Effector memory CD8-positive, alpha-beta T cell (primary cell): Measurements from ENCODE around the gene FAM107A.

Source experiments
- ATAC-seq: fragments of 150-1000 bp; cut with Tn5 transposase; replicated peaks from 2 replicates; pipeline ENCODE4 v1.10.0; 2021; ENCODE audit warnings: mild to moderate bottlenecking, moderate library complexity
- DNase-seq, 3 experiments: peaks; one replicate each; pipeline ENCODE4 v3.0.0; 2021
- H3K27ac Mint-ChIP-seq, 2 donors: one replicate each; pipeline ENCODE4 v1.8.0; 2022; ENCODE audit warnings: mild to moderate bottlenecking in 2 of 2, mixed read lengths in 2 of 2, moderate library complexity in 2 of 2
- H3K27me3 Mint-ChIP-seq, 2 donors: one replicate each; pipeline ENCODE4 v1.8.0; 2022; ENCODE audit warnings: mixed read lengths in 2 of 2
- H3K36me3 Mint-ChIP-seq: one replicate; pipeline ENCODE4 v1.8.0; 2022; ENCODE audit warnings: mild to moderate bottlenecking, moderate library complexity, mixed read lengths; ENCODE audit not compliant: insufficient read depth
- H3K4me1 Mint-ChIP-seq, 2 donors: one replicate each; pipeline ENCODE4 v1.8.0; 2022; ENCODE audit warnings: low read depth in 2 of 2, mixed read lengths in 2 of 2
- H3K4me3 Mint-ChIP-seq, 2 donors: one replicate each; pipeline ENCODE4 v1.8.0; 2022; ENCODE audit warnings: mild to moderate bottlenecking in 2 of 2, mixed read lengths in 2 of 2, moderate library complexity in 2 of 2
- H3K9me3 Mint-ChIP-seq, 2 donors: one replicate each; pipeline ENCODE4 v1.8.0; 2022; ENCODE audit warnings: mixed read lengths in 2 of 2

The FAM107A gene

DNA sequence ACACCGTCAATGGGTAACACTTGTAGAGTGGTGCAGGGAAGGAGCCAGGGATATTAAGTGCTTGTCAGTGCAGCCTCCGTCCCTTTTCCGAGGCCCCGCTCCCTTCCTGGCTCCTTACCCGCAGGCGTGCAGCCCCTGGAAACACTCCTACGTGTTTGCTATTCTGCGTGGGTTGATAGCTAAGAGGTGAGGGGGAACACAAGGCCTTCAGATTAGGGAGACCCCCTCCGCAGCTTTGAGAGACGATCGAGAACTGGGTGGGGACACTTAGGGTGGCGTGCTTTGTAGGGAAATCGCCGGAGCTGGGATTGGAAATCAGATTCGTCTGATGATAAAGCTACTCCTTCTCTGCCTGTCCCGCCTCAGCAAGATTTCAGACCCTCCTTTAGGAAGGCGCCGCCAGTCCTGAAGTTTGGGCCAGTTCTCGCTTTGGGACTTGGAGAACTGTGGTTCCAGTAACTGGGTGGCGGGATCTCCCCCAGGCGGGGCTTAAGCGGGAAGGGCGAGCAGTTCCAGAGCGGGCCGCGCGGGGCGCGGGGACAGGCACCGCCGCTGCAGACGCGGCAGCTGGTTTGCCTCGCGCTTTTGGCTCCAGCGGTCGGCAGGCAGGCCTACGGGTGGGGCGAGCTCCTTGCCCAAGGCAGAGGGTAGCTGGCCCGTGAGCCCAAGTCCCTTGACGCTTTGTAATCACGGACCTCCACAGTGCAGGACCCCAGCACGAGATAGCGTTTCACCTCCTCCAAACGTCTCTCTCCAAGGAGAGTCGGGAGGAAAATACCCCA, 8.0 kb upstream of the FAM107A start:
- peak overlapping the region; percentile 91 to 97 for H3K4me3 Mint-ChIP-seq
- H3K27ac Mint-ChIP-seq: peak overlapping the region in 1 of 2 donors; percentile 75
- H3K36me3 Mint-ChIP-seq: peaks cover 3% of the 10 kb centered on the region
- no peaks in the 10 kb centered on the region for H3K9me3 Mint-ChIP-seq
- DNase-seq (peak; percentile 20 to 30 (median 24)), ATAC-seq (peak; percentile 93)
- peaks cover 19% of the 10 kb centered on the region in 2 donors for H3K4me1 Mint-ChIP-seq
- peaks cover 33 to 67% of the 10 kb centered on the region in 2 donors for H3K27me3 Mint-ChIP-seq

DNA sequence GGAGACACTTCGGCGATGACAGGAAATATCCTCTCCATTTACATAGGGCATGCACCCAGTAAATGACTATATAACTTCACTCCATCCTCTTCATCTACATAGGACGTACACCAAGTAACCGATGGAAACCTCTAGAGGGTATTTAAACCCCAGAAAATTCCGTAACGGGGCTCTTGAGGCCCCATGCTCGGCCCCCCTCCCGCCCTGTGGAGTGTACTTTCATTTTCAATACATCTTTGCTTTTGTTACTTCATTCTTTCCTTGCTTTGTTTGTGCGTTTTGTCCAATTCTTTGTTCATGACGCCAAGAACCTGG, 7.5 kb upstream of the FAM107A start:
- Mint-ChIP-seq H3K36me3 (peaks cover 8% of the 10 kb centered on the region), H3K27ac (peak overlapping the region in 1 of 2 donors; percentile 75), H3K9me3 (no peaks in the 10 kb centered on the region), H3K4me1 (peaks cover 19% of the 10 kb centered on the region in 2 donors), H3K4me3 (peak overlapping the region; percentile 91 to 97), H3K27me3 (peaks cover 33 to 70% of the 10 kb centered on the region in 2 donors)
- peak; percentile 35 for ATAC-seq
- DNase-seq: no peak

DNA sequence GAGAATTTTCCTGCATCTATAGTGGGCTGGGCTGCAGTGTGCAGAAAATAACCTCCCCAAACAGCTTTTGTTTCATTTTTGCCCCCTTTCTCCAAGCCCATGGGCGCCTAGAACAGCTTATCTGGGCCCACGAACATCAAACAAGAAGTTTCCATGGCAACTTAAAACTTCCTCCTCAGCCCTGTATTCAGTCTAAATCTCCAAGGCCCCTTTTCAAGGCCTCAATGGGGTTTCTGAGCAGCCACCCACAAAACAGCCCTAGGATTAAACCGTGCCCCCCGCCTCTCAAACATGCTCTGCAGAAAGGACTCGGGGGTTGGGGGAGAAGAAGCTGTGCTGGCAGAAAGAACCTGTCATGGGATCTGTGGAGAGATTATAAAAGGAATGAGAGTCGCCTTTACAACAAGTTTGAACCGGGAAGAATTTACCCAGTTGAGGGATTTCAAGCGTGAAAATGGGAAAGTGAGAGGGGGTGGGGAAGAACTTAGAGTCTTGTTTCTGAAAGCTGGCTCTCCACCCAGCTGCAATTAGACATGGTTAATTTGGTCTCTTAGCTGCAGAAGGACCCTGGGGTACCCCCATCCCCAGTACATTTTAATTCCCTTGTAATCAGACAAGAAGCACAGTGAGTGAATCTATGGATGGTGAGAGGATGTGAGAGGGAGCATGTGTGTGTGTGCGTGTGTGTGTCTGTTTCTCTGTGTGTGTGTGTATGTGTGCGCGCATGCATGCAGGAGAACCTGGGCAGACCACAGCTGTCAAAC, 4.3 kb upstream of the FAM107A start:
- Mint-ChIP-seq H3K4me3 (no peak overlapping the region), H3K27ac (no peak overlapping the region)
- no peak for ATAC-seq

DNA sequence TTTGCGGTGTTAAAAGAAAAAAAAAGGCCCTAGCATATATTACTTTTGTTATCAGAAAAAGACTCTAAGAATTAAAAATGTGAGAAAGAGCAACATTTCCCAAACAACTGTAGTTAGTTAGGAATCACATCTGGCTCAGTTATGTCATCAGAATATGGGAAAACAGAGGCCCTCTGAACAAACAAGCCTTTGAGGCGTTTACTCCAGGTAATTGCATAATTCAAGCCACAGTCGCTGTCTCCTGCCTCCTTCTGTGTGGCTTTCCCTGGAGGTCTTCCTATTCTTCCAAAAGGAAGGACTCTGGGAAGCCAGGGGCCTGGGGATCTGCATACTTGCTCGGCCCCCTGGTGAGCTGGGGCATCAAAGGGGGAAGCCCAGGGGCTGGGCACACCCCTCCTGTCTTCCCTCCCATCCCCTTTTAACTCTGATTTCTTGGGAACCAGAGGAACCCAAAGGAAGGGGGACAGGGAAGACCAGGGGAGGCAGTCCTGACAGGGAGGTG, 3.7 kb upstream of the FAM107A start:
- no peak for ATAC-seq
- no peak for DNase-seq
- H3K27me3 Mint-ChIP-seq: peaks cover 17 to 69% of the 10 kb centered on the region in 2 donors
- H3K4me1 Mint-ChIP-seq: peaks cover 14 to 15% of the 10 kb centered on the region in 2 donors
- no peak overlapping the region for H3K27ac Mint-ChIP-seq
- H3K4me3 Mint-ChIP-seq: no peak overlapping the region
- peaks cover 8% of the 10 kb centered on the region for H3K36me3 Mint-ChIP-seq
- H3K9me3 Mint-ChIP-seq: no peaks in the 10 kb centered on the region

More for the DNA sequence above, 4.3 kb upstream of the FAM107A start:
- Mint-ChIP-seq H3K36me3 (peaks cover 8% of the 10 kb centered on the region), H3K9me3 (no peaks in the 10 kb centered on the region), H3K4me1 (peaks cover 19% of the 10 kb centered on the region in 2 donors), H3K27me3 (peaks cover 23 to 73% of the 10 kb centered on the region in 2 donors)
- DNase-seq: no peak

DNA sequence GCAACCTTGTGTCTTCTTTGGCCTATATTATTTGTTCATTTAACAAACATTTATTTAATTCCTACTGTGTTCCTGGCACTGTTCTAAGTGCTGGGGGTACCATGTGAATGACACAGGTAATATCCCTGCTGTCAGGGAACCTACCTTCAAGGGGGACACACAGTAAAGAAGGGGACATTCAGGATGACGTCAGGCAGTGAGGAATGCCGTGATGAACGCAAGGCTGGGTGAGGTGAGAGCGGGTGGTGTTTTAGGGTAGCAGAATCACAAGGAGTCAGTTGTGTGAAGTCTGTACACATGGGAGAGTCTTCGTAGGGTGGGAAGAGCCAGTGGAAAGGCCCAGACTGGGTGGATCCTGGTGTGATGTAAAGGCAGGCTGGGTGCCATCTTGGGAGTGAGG, 1.7 kb upstream of the FAM107A start:
- Mint-ChIP-seq H3K4me3 (no peak overlapping the region), H3K36me3 (peaks cover 8% of the 10 kb centered on the region), H3K27ac (no peak overlapping the region), H3K27me3 (peaks cover under 1 to 58% of the 10 kb centered on the region in 2 donors), H3K4me1 (no peaks in the 10 kb centered on the region), H3K9me3 (no peaks in the 10 kb centered on the region)
- ATAC-seq: no peak
- no peak for DNase-seq

DNA sequence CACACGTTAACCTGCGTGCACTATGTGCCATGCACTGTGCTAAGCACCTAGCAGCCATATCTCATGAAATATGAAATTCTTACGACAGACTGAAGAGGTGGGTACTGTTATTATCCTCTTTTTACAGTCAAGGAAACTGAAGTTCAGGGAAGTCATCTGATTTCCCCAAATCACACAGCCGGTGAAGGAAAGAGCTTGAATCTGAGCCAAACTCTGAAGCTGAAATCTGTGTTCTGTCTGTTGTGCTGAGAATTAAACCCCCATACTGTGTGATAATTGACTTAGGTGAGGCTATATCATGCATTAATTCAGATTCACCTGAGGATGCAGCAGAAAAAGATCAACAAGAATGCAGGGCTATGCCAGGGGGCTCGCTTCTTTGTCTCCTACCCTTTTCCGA, 475 bp downstream of the FAM107A start:
- H3K9me3 Mint-ChIP-seq: no peaks in the 10 kb centered on the region
- H3K27me3 Mint-ChIP-seq: peaks cover 6 to 67% of the 10 kb centered on the region in 2 donors
- ATAC-seq: no peak
- no peaks in the 10 kb centered on the region for H3K4me1 Mint-ChIP-seq
- H3K27ac Mint-ChIP-seq: no peak overlapping the region
- no peak overlapping the region for H3K4me3 Mint-ChIP-seq
- DNase-seq: no peak
- H3K36me3 Mint-ChIP-seq: peaks cover 8% of the 10 kb centered on the region

DNA sequence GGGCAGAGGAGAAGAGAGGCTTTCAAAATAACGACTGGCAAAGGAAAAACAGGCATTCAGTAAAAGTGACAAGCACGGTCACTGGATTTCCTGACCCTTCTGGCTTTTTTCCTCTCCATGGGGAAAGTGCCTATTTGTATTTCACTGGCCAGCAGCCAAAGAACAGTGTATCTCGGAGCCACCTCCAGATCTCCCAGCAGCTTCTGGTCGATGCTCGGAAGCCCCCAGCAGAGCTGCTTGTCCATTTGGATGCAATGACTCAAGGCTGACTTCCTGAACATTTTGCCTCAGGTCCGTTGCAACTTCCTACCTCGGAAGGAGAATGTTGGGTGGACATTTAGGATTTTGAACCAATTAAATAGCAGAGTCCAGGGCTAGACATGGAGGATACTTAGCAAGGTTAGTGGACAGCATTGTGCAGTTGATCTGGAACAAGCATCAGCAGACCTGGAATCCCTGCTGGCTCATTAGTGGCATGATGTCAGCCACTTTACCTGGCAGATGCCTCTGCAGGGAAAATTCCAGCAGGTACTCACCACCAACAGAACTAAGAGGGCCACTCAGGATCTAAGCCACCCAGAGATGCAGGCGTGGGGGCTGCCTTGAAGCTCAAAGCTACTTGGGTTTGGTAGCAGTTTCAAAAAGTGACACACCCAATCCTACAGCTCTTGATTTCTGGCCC, 1.1 kb downstream of the FAM107A start:
- ATAC-seq (no peak), DNase-seq (no peak)
- peaks cover 6 to 61% of the 10 kb centered on the region in 2 donors for H3K27me3 Mint-ChIP-seq
- H3K4me3 Mint-ChIP-seq: no peak overlapping the region
- H3K27ac Mint-ChIP-seq: no peak overlapping the region
- H3K4me1 Mint-ChIP-seq: no peaks in the 10 kb centered on the region
- peaks cover 8% of the 10 kb centered on the region for H3K36me3 Mint-ChIP-seq
- H3K9me3 Mint-ChIP-seq: no peaks in the 10 kb centered on the region

DNA sequence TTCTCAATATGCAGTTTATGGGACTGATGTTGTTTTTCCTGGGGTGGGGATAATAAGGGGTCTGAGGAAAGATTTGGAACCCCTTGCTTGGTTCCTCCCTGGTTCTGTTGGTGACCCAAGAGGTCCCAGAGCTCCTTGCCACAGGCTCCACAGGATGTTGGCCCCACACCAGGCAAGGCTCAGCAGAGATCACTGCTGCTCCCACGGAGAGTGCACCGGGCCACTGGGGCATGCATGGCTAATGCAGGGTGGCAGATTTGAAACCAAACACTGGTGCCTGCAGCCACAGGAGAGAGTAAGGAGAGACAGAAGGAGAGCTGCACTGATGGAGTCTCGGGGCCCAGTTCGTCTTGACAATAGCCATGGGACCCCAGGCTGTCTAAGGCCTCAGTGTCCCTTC, 2.5 kb downstream of the FAM107A start:
- Mint-ChIP-seq H3K9me3 (no peaks in the 10 kb centered on the region), H3K27me3 (peaks cover 6 to 58% of the 10 kb centered on the region in 2 donors), H3K4me3 (no peak overlapping the region), H3K4me1 (no peaks in the 10 kb centered on the region), H3K36me3 (no peaks in the 10 kb centered on the region), H3K27ac (no peak overlapping the region)
- DNase-seq: no peak
- no peak for ATAC-seq

DNA sequence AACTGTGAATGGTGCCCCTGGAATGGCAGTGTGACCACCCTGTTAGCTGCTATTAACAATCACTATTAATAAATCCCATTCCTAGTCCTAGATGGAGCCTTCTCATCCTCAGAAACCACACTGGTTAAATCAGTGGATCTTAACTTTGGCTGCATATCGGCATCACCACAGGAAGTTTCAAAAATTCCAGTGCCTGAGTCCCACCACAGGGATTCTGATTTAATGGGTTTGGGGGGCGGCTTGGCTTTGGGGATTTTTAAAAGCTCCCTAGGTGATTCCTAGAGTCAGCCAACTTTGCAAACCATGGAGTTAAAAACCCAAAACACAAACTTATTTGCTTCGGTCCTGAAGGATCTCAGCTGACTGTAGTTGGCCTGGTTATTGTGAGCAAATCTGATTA, 3.1 kb downstream of the FAM107A start:
- H3K4me3 Mint-ChIP-seq: no peak overlapping the region
- H3K27me3 Mint-ChIP-seq: peaks cover 6 to 55% of the 10 kb centered on the region in 2 donors
- no peak for DNase-seq
- H3K36me3 Mint-ChIP-seq: no peaks in the 10 kb centered on the region
- no peaks in the 10 kb centered on the region for H3K9me3 Mint-ChIP-seq
- no peak overlapping the region for H3K27ac Mint-ChIP-seq
- peaks cover under 1 to 2% of the 10 kb centered on the region in 2 donors for H3K4me1 Mint-ChIP-seq
- ATAC-seq: no peak

DNA sequence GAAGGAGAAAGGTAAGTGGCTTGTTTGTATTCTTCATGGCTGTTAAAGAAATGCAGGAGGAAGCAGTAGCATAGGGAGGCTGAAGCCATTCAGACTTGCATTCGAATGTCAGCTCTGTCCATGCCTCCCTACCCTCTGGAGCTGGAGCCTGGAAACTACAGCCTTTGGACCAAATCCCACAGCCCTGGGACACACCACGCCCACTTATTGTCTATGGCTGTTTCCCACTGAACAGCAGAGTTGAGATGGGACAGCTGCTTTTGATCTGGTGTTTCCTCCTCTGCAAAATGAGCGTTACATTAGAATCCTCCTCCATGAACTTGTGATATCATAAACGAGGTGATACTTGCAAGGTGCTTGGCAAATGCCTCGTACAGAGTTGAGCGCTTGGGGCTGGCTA, 3.6 kb downstream of the FAM107A start:
- ATAC-seq (no peak), DNase-seq (no peak)
- no peak overlapping the region for H3K4me3 Mint-ChIP-seq
- no peak overlapping the region for H3K27ac Mint-ChIP-seq
- peaks cover 5 to 6% of the 10 kb centered on the region in 2 donors for H3K4me1 Mint-ChIP-seq
- no peaks in the 10 kb centered on the region for H3K9me3 Mint-ChIP-seq
- H3K36me3 Mint-ChIP-seq: peaks cover 2% of the 10 kb centered on the region
- H3K27me3 Mint-ChIP-seq: peaks cover 6 to 55% of the 10 kb centered on the region in 2 donors

DNA sequence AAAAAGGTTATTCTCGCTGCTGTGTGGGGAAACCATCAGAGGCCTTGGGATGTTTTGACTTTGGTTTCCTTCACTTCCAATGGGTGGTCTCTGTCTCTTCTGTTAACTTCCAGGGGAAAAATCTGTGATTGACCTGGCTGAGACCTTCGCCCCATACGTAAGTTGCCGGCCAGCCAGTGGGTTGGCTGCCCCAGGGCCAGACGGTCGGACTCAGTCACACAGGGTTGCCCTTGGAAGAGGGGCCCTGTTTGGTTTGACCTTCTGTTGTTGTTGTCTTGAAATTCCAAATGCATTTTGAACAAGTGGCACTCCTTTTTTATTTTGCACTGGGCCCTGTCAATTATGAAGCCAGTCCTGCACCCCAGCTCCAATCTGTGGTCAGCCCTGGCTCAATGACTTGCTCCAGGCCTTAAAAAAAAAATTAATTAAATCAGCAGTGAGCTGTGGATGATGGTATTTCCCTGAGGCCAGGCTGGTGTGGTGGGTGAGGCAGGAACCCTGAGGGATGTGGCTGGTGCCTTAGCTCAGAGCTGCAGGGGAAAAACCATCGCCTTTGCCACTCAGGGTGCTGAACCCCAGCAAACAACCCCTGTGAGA, 4.5 kb downstream of the FAM107A start:
- Mint-ChIP-seq H3K27ac (no peak overlapping the region), H3K4me3 (no peak overlapping the region), H3K27me3 (peaks cover 6 to 52% of the 10 kb centered on the region in 2 donors), H3K36me3 (peaks cover 4% of the 10 kb centered on the region), H3K9me3 (no peaks in the 10 kb centered on the region), H3K4me1 (peaks cover 7 to 8% of the 10 kb centered on the region in 2 donors)
- ATAC-seq: no peak
- no peak for DNase-seq

DNA sequence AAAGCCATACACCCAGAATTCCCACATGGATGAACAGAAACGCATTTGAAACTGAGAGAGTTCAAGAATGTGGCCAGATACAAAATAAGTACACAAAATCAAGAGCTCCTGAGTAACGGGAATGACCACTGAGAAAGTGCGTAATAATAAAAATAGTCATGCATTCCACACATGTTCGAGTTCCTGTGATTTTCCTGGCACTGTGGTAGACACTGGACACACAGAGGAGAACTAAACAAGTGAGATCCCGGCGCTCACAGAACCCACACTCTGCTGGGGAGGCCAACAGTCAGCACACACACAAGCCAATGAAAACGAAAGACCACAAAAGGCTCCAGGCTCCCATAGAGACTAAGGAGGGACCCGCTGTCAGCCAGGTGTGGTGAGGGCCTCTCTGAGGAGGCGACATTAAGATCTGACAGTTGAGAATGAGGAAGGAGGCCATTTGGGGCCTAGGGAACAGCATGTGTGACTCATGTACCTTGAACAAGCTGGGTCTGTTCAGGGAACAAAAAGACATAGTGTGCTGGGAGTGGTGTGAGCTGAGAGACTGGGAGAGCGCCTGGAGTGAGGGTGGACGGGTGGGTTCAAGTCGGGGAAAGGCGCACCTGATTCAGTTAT, 5.1 kb downstream of the FAM107A start:
- Mint-ChIP-seq H3K27me3 (peaks cover 6 to 46% of the 10 kb centered on the region in 2 donors), H3K4me1 (peaks cover 7 to 8% of the 10 kb centered on the region in 2 donors), H3K27ac (no peak overlapping the region), H3K4me3 (no peak overlapping the region), H3K9me3 (no peaks in the 10 kb centered on the region), H3K36me3 (peaks cover 6% of the 10 kb centered on the region)
- DNase-seq (no peak), ATAC-seq (no peak)

DNA sequence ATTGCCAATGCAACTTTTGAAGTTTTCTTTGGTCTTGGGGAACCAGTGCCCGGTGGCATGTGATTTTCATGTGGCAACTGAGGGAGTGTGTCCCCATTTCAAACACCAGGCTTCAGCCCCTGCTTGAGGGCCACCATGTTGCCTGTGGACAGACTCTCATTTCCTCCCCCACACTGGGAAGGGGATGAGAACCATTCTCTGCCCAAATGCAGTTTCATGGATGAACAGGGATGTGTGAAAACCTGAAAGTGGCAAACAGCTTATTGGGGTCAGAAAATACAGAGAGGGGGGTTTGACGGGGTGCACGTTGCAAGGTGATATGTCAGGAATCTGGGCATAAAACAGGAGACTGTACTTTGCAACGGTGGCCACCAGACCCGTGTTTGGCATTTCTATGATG, 6.3 kb downstream of the FAM107A start:
- ATAC-seq (no peak), DNase-seq (no peak)
- Mint-ChIP-seq H3K27ac (no peak overlapping the region), H3K9me3 (no peaks in the 10 kb centered on the region), H3K36me3 (peaks cover 6% of the 10 kb centered on the region), H3K27me3 (peaks cover 6 to 41% of the 10 kb centered on the region in 2 donors), H3K4me3 (no peak overlapping the region), H3K4me1 (peaks cover 7 to 8% of the 10 kb centered on the region in 2 donors)
